Measurements from ENCODE around the gene MEX3D. TPM values are rescaled to one million over a fixed set of nuclear protein-coding genes. Genes with fewer than 3 reads are reported as not detected.

Gene MEX3D
- total RNA-seq, 1 experiment from 2014 or later = 70.4 TPM

- no peak overlapping the region for H2BK12ac ChIP-seq (ENCODE audit: insufficient read length, low read depth, low read length)
- H2BK120ac ChIP-seq (ENCODE audit: low read depth, low read length, poor library complexity, severe bottlenecking) = no peak overlapping the region
- H3K9me3 ChIP-seq (ENCODE audit: control insufficient read depth, low read depth, low read length) = no peaks in the 10 kb centered on the region
- H2AFZ ChIP-seq (ENCODE audit: low read length) = no peak overlapping the region
- no peak overlapping the region for H3K18ac ChIP-seq (ENCODE audit: insufficient read length, low read depth, low read length)
- H2BK5ac ChIP-seq (ENCODE audit: insufficient read length, low read length) = no peak overlapping the region
- Mint-ChIP-seq H3K4me3 (no peak overlapping the region), H3K4me1 (peaks cover 1 to 2% of the 10 kb centered on the region in 2 experiments), H3K36me3 (ENCODE audit: insufficient read depth in 1 of 3, low read depth in 3 of 3) (peaks cover 36 to 65% (median 64%) of the 10 kb centered on the region in 3 experiments; a peak in 6 of 7 replicates), H3K27ac (peak overlapping the region in 2 of 3 experiments; percentile 28 to 75; a peak in 2 of 7 replicates), H3K27me3 (ENCODE audit: low read depth) (peaks cover 2% of the 10 kb centered on the region), H3K9me3 (no peaks in the 10 kb centered on the region; a peak in 1 of 5 replicates)
- H2BK20ac ChIP-seq (ENCODE audit: low read depth, low read length, poor library complexity, severe bottlenecking) = no peak overlapping the region
- no peak overlapping the region for H3K56ac ChIP-seq (ENCODE audit: insufficient read length, low read depth, low read length)
- peaks cover 9% of the 10 kb centered on the region for H3K79me1 ChIP-seq (ENCODE audit: insufficient read depth, low read depth, low read length, poor library complexity, severe bottlenecking)
- H3K9ac ChIP-seq (ENCODE audit: extremely low read depth, insufficient read length, low read length) = peak overlapping the region; percentile 10
- H4K8ac ChIP-seq (replicated peaks; ENCODE audit: insufficient read length, low read depth, low read length) = no peak overlapping the region
- H4K20me1 ChIP-seq (ENCODE audit: control insufficient read depth, insufficient read depth, insufficient read length) = peaks cover 2% of the 10 kb centered on the region
- TF ChIP-seq CTCF (conservative IDR thresholded peaks at IDR 0.05) = no peak
- H2BK15ac ChIP-seq (ENCODE audit: low read depth, low read length) = no peak overlapping the region
- no peak overlapping the region for H3K27ac ChIP-seq (ENCODE audit: insufficient read length, low read depth, low read length)
- H3K79me2 ChIP-seq (ENCODE audit: insufficient read depth, low read length) = peaks cover 7% of the 10 kb centered on the region; the same call in 1 of the 2 replicates
- no CpG with 5 or more reads among the region's 87 CpGs for WGBS (ENCODE audit: extremely low coverage, insufficient read length, low lambda C conversion rate)
- H3T11ph ChIP-seq (ENCODE audit: low read length) = no peak overlapping the region
- no peaks in the 10 kb centered on the region for H3K4me1 ChIP-seq (ENCODE audit: insufficient read depth, low read length)
- H4K91ac ChIP-seq (ENCODE audit: insufficient read length, low read depth, low read length) = no peak overlapping the region
- H3K27me3 ChIP-seq (ENCODE audit: insufficient read depth, low read length) = no peaks in the 10 kb centered on the region
- H3K4ac ChIP-seq (ENCODE audit: low read depth, low read length) = no peak overlapping the region
- H3K4me2 ChIP-seq (ENCODE audit: insufficient read depth, insufficient read length, low read length) = peak overlapping the region; percentile 19
- no peak overlapping the region for H4K5ac ChIP-seq (ENCODE audit: insufficient read length, low read depth, low read length)
- no peak overlapping the region for H2AK5ac ChIP-seq (ENCODE audit: insufficient read length, low read length)
- no peak overlapping the region for H3K23ac ChIP-seq (ENCODE audit: insufficient read length, low read depth, low read length)
- H3K14ac ChIP-seq (ENCODE audit: insufficient read depth, low read length) = no peak overlapping the region
- DNase-seq = no peak
- H3K23me2 ChIP-seq (ENCODE audit: insufficient read length, low read depth, low read length, poor library complexity, severe bottlenecking) = no peaks in the 10 kb centered on the region
These were observed 16.5 kb upstream of the MEX3D start for GRCh38 chr19:1584500-1585242.
